HepG2 (cell line): ENCODE measurements around the gene MATR3. TPM values are rescaled to one million over a fixed set of nuclear protein-coding genes. Genes with fewer than 3 reads are reported as not detected.

Experiments
- ATM ChIP-seq: fragments of 450-650 bp; IDR thresholded peaks from 2 replicates; pipeline ENCODE4 v1.7.1; 2017; ENCODE audit warnings: mild to moderate bottlenecking, borderline replicate concordance
- CEBPZ ChIP-seq: IDR thresholded peaks from 2 replicates; pipeline ENCODE4 v1.6.1; 2012; ENCODE audit warnings: low read length, improper control_type of control experiment
- E2F5 ChIP-seq: sonication (generic); formaldehyde crosslinking; conservative IDR thresholded peaks from 2 replicates; pipeline ENCODE4 v1.4.0; 2020; ENCODE audit warnings: missing genetic modification reagents
- EED ChIP-seq: sonication (generic); formaldehyde crosslinking; IDR thresholded peaks from 2 replicates; pipeline ENCODE4 v1.5.0; 2020; ENCODE audit warnings: mild to moderate bottlenecking, missing genetic modification reagents
- ETV5 ChIP-seq: IDR thresholded peaks from 2 replicates; pipeline ENCODE4 v1.6.1; 2018; ENCODE audit warnings: missing biosample characterization, missing genetic modification reagents, inconsistent platforms, borderline replicate concordance
- FOXM1 ChIP-seq: sonication (generic); formaldehyde crosslinking; IDR thresholded peaks from 2 replicates; pipeline ENCODE4 v1.5.0; 2020; ENCODE audit warnings: missing genetic modification reagents
- HNRNPK ChIP-seq: fragments of 200-400 bp; formaldehyde crosslinking; IDR thresholded peaks from 2 replicates; pipeline ENCODE4 v1.6.1; 2018; ENCODE audit warnings: low read length, low read depth, moderate library complexity, mild to moderate bottlenecking; ENCODE audit not compliant: poor library complexity, severe bottlenecking
- MBD4 ChIP-seq: IDR thresholded peaks from 2 replicates; pipeline ENCODE4 v1.6.1; 2012; ENCODE audit warnings: low read length, inconsistent platforms, borderline replicate concordance
- MBNL3 ChIP-seq: fragments of 250-450 bp; sonication (Bioruptor Pico); conservative IDR thresholded peaks from 2 replicates; pipeline ENCODE4 v1.8.0; 2022; ENCODE audit warnings: mild to moderate bottlenecking, inconsistent platforms
- NONO ChIP-seq, 2 experiments: fragments of 450-650 bp in 1 of 2; sonication (generic) in 1 of 2; formaldehyde crosslinking in 1 of 2; IDR thresholded peaks in 1 of 2; conservative IDR thresholded peaks in 1 of 2; 2 replicates each; pipeline versions ENCODE4 v1.6.1 to v1.8.0; 2017 to 2022; ENCODE audit warnings: mild to moderate bottlenecking in 1 of 2, missing genetic modification reagents in 1 of 2, moderate library complexity in 1 of 2
- U2AF2 ChIP-seq: fragments of 200-400 bp; formaldehyde crosslinking; IDR thresholded peaks from 2 replicates; pipeline ENCODE4 v1.6.1; 2017; ENCODE audit warnings: low read depth, mild to moderate bottlenecking, low read length
- ZNF230 ChIP-seq: sonication (generic); formaldehyde crosslinking; IDR thresholded peaks from 2 replicates; pipeline ENCODE4 v1.4.0; 2020; ENCODE audit warnings: mild to moderate bottlenecking, missing genetic modification reagents
- ZNF318 ChIP-seq: sonication (generic); formaldehyde crosslinking; IDR thresholded peaks from 2 replicates; pipeline ENCODE4 v1.4.0; 2020; ENCODE audit warnings: mild to moderate bottlenecking, missing genetic modification reagents
- ZNF33A ChIP-seq: sonication (generic); formaldehyde crosslinking; IDR thresholded peaks from 2 replicates; pipeline ENCODE4 v1.5.1; 2020; ENCODE audit warnings: missing genetic modification reagents, mild to moderate bottlenecking, moderate library complexity, borderline replicate concordance
- ZNF501 ChIP-seq: sonication (generic); formaldehyde crosslinking; IDR thresholded peaks from 2 replicates; pipeline ENCODE4 v1.5.1; 2020; ENCODE audit warnings: mild to moderate bottlenecking, moderate library complexity, missing genetic modification reagents
- ZNF607 ChIP-seq: sonication (generic); formaldehyde crosslinking; IDR thresholded peaks from 2 replicates; pipeline ENCODE4 v1.5.1; 2020; ENCODE audit warnings: missing genetic modification reagents, mild to moderate bottlenecking, borderline replicate concordance
- polyA plus RNA-seq, 8 experiments: library from polyadenylated mRNA; depleted of rRNA in 3 of 8; stranded (reverse) in 7 of 8; unstranded in 1 of 8; fragments of >200 nt; fragmentation: Illumina TruSeq in 4 of 8; extraction: Trizol in 4 of 8; gene quantifications; 2 replicates each; pipeline versions ENCODE4 v1.2.1 to v1.2.3, GENCODE V29; 2011 to 2016; ENCODE audit warnings: low read depth in 4 of 8, missing spikeins in 1 of 8, mixed read lengths in 1 of 8; ENCODE audit not compliant: insufficient read depth in 1 of 8
- total RNA-seq, 5 experiments: library from RNA; depleted of rRNA; stranded (reverse); fragments of >200 nt; fragmentation: Illumina TruSeq; extraction: Trizol; gene quantifications; 2 replicates each; pipeline ENCODE4 v1.2.3, GENCODE V29; 2016; ENCODE audit warnings: low read depth in 1 of 5

The MATR3 gene
- total and polyA plus RNA-seq, 2 of the 13 experiments (the other 11 are each of a cell fraction or from before 2014, with no cell fraction given): 94.2 to 341 TPM

GRCh38 chr5:139273572-139274289 is 19.8 kb upstream of the MATR3 start (continued):
- no peak for TF ChIP-seq CEBPZ
- peak; percentile 22; the same call in 1 of the 2 replicates for TF ChIP-seq ETV5
- 0 out of 2 replicates have a peak, but pooled peaks have one; percentile 28 for TF ChIP-seq EED
- no peak for TF ChIP-seq MBD4
- TF ChIP-seq U2AF2: 0 out of 2 replicates have a peak, but pooled peaks have one; percentile 50
- no peak for TF ChIP-seq ZNF318
- TF ChIP-seq E2F5: 0 out of 2 replicates have a peak, but pooled peaks have one; percentile 21
- TF ChIP-seq ZNF607 (CRISPR knock-in tag): peak; percentile 88
- no peak; the same call in none of the 2 replicates for TF ChIP-seq FOXM1 (CRISPR knock-in tag)
- no peak for TF ChIP-seq MBNL3 (CRISPR knock-in tag)
- no peak for TF ChIP-seq ZNF33A (CRISPR knock-in tag)
- no peak for TF ChIP-seq HNRNPK
- peak; percentile 47; the same call in 1 of the 2 replicates for TF ChIP-seq ZNF230 (CRISPR knock-in tag)
- peak; percentile 94 for TF ChIP-seq ZNF501
- no peak for TF ChIP-seq NONO (IDR thresholded peaks at IDR 0.05)
- TF ChIP-seq NONO (CRISPR knock-in tag; conservative IDR thresholded peaks at IDR 0.05): 0 out of 2 replicates have a peak, but pooled peaks have one; percentile 51
- TF ChIP-seq ATM: no peak
